ENCODE results near the gene GCLC. TPM values are rescaled to one million over a fixed set of nuclear protein-coding genes. Genes with fewer than 3 reads are reported as not detected.

Gene GCLC
- total RNA-seq, 1 donor from 2014 or later = 54.6 TPM

- TF ChIP-seq, protein P1, sequence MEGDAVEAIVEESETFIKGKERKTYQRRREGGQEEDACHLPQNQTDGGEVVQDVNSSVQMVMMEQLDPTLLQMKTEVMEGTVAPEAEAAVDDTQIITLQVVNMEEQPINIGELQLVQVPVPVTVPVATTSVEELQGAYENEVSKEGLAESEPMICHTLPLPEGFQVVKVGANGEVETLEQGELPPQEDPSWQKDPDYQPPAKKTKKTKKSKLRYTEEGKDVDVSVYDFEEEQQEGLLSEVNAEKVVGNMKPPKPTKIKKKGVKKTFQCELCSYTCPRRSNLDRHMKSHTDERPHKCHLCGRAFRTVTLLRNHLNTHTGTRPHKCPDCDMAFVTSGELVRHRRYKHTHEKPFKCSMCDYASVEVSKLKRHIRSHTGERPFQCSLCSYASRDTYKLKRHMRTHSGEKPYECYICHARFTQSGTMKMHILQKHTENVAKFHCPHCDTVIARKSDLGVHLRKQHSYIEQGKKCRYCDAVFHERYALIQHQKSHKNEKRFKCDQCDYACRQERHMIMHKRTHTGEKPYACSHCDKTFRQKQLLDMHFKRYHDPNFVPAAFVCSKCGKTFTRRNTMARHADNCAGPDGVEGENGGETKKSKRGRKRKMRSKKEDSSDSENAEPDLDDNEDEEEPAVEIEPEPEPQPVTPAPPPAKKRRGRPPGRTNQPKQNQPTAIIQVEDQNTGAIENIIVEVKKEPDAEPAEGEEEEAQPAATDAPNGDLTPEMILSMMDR (conservative IDR thresholded peaks at IDR 0.05) = no peak
- Mint-ChIP-seq H3K4me1 (ENCODE audit: unreplicated experiment) (peaks cover 16% of the 10 kb centered on the region), H3K36me3 (peaks cover 24% of the 10 kb centered on the region), H3K27ac (peak overlapping the region; percentile 34), H3K27me3 (peaks cover 3% of the 10 kb centered on the region), H3K9me3 (no peaks in the 10 kb centered on the region), H3K4me3 (no peak overlapping the region)
- DNase-seq (ENCODE audit: extremely low spot score, unreplicated experiment) = no peak
These were observed 48.0 kb downstream of the GCLC start for GRCh38 chr6:53496797-53497375.

GRCh38 chr6:53495506-53496499 lies 49.1 kb downstream of the GCLC start:
- Mint-ChIP-seq H3K27me3 (peaks cover 3% of the 10 kb centered on the region), H3K27ac (no peak overlapping the region), H3K9me3 (no peaks in the 10 kb centered on the region), H3K36me3 (peaks cover 18% of the 10 kb centered on the region), H3K4me3 (no peak overlapping the region), H3K4me1 (ENCODE audit: unreplicated experiment) (peaks cover 16% of the 10 kb centered on the region)
- DNase-seq (ENCODE audit: extremely low spot score, unreplicated experiment) = no peak
- TF ChIP-seq, protein P1 (conservative IDR thresholded peaks at IDR 0.05) = no peak

GRCh38 chr6:53494076-53494475 lies 50.8 kb downstream of the GCLC start:
- Mint-ChIP-seq H3K4me1 (ENCODE audit: unreplicated experiment) (peaks cover 16% of the 10 kb centered on the region), H3K36me3 (peaks cover 10% of the 10 kb centered on the region), H3K27ac (no peak overlapping the region), H3K9me3 (no peaks in the 10 kb centered on the region), H3K4me3 (no peak overlapping the region), H3K27me3 (peaks cover 3% of the 10 kb centered on the region)
- TF ChIP-seq, protein P1 (conservative IDR thresholded peaks at IDR 0.05) = no peak
- no peak for DNase-seq (ENCODE audit: extremely low spot score, unreplicated experiment)

DNA sequence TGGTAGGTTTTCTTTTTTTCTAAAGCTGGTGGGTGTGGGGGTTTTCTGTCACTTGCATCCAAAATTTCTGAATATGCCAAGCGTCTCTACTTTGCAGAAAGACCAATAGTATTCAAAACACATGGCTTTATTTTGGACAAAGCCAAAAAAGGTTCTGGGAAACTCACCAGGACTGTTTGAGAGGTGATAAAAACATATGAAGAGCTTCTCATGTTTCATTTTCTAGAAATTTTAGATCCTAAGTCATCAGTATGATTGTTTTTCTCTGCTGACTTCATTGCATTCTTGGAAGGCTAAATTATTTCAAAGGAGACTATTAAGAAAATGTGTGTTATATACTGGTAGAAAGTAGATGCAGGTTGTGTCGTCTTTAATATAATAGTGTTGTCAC lies 51.3 kb downstream of the GCLC start:
- H3K9me3 Mint-ChIP-seq = no peaks in the 10 kb centered on the region
- H3K4me3 Mint-ChIP-seq = no peak overlapping the region
- peaks cover 16% of the 10 kb centered on the region for H3K4me1 Mint-ChIP-seq (ENCODE audit: unreplicated experiment)
- peaks cover 3% of the 10 kb centered on the region for H3K27me3 Mint-ChIP-seq
- peaks cover 6% of the 10 kb centered on the region for H3K36me3 Mint-ChIP-seq
- H3K27ac Mint-ChIP-seq = no peak overlapping the region
- DNase-seq (ENCODE audit: extremely low spot score, unreplicated experiment) = no peak
- TF ChIP-seq, protein P1 (conservative IDR thresholded peaks at IDR 0.05) = no peak

DNA sequence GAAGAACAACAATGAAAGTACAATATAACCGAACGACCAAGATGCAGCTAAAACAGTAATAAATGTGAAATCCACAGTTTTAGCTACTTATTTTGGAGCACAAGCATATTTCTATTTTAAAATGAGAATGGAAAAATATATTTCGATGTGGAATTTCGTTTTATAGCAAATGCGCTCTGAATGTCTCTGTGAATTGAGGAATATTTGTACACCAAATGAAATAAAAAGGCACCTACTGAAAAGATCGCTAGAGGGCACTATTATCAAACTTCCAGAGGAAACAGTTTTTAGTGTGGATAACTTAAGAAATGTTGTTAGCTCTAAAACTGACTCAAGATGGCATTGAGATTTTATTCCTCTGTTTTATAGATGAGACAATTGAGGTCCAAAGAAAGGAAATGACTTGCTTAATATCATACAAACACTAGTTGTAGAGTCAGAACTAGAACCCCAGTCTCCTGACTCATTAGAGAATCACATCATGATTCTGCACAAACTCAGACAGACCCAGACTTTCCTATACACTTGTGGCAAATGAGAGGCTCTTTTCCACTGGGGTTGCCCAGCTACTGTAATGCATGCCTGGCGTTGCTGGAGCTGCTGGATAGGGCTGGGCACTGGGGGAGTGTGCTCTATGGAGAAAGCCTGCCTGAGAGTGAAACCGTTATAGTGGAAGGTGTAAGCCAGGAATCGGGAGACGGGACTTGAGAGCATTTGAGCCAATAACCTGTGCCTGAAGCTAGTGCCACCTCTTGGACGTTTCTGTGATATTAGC lies 51.9 kb downstream of the GCLC start:
- Mint-ChIP-seq H3K4me3 (no peak overlapping the region), H3K9me3 (no peaks in the 10 kb centered on the region), H3K27me3 (peaks cover 3% of the 10 kb centered on the region), H3K4me1 (ENCODE audit: unreplicated experiment) (peaks cover 15% of the 10 kb centered on the region), H3K27ac (no peak overlapping the region), H3K36me3 (peaks cover 2% of the 10 kb centered on the region)
- TF ChIP-seq, protein P1 (conservative IDR thresholded peaks at IDR 0.05) = peak; percentile 89
- no peak for DNase-seq (ENCODE audit: extremely low spot score, unreplicated experiment)
